HG03354 (cell line): ENCODE data around the gene MAGI1.
A peak's percentile ranks its signal among the peaks of the same experiment; 100 is the strongest.

Experiments used
- ATAC-seq: cut with Tn5 transposase; IDR thresholded peaks from one replicate; pipeline ENCODE4 v1.9.1; 2021; ENCODE audit warnings: mild to moderate bottlenecking; ENCODE audit not compliant: unreplicated experiment, poor library complexity, severe bottlenecking

The MAGI1 gene

DNA sequence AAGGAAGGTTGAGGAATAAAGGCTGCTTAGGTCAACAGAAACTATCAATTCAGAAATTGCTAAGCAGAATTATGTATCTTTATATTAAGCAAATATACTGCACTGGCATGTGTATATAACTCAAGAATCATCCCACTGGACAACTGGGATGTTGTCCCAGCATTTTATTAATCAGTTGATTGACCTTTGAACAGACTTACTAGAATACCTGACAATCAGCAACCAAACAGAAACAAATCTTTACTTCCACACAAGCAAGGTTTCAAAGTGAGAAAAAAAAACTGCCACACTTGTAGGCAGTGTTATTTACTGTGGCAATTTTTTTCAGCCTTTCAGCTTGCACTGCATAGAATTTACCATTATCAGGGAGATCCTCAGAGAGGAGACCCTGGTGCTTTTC lies 218.8 kb downstream of the MAGI1 start:
- no peak for ATAC-seq

DNA sequence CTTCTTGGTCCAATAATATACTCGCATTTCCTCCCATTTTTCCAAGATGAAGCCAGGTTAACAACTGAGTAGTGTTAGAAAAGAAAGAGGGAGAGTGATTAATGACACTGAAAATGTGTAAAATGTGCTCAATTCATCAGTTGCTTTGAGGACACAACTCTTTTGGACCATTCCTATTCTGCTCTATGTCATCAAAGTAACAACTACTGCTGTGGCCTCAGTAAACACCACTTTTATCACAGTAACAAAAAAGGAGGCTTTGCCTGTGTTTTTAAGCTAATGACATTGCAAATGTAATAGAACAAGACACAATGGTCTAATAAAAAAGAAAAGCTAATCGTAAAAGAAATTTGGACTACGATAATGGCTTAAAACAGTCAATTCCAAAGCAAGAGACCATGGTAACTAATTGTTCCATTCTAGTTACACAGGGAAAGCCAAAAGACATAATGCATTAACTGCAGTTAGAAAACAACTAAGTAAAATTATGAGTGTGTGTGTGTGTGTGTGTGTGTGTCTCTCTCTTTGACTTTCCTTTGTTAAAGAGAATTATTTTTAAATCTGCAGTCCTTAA lies 221.1 kb downstream of the MAGI1 start:
- no peak for ATAC-seq

DNA sequence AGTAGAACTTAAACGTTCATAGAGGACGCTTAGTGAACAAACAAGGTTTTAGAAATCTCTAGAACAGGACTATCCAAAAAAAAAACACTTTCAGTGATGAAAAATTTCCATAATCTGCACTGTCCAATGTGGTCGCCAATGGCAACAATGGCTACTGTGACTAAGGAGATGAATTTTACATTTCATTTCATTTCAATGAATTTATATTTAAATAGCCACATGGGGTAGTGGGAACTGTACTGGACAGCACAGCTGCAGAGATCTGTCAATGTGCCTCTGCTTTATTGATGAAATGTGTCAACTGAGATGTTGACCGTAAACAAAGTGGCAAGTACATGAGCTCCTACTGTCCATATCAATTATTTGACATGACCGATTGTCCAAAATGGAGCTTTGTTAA lies 222.5 kb downstream of the MAGI1 start:
- ATAC-seq: no peak

DNA sequence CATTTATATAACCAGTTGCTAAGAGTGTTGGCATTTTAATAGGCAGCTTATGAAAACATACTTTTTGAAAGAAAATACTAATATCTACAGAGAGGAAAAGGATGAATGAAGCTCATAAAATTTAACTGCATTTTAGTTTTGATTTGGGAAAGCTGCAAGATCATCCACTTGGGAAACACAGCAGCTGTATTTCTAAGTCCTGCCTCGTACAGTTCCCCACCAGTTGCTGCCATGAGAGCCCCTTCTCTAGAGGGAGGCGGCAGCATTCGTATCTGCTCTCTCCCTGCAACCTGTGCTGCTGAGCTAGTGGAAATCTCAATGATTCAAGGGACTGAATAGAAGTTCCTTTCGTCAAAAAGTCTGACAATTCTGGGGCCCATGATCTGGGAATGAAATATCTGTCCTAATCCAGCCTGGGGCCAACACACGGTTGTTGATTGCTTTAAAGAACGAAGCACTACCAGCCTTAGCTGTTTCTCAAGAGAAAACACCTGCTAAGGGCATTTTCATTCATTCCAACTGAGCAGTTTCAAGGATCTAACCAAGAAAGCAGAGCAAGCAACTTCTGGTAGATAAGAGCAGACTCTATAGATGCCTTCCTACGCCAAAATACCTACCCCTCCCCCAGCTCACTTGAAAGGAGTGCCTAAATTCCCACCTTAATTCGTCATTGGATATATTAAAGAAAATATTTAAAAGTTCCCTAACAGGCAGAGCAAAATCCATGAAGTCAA lies 223.7 kb downstream of the MAGI1 start:
- ATAC-seq: no peak

DNA sequence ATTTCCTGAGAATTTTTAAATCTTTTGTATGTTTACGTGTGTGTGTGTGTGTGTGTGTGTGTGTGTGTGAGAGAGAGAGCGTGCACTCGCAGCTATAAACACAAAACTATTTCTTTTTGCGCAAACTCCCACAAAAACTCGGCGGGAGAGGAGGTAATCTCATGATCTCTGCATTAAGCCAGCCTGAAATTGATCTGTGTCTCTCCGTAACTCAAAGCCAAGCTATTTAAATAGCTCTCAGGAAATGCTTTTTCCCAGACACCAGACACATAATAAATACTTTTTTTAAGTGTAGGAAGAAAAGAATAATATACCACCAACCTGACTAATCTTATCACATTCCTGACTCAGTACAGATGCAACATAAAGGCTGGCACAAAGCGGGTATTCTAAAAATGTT lies 226.8 kb downstream of the MAGI1 start:
- no peak for ATAC-seq

DNA sequence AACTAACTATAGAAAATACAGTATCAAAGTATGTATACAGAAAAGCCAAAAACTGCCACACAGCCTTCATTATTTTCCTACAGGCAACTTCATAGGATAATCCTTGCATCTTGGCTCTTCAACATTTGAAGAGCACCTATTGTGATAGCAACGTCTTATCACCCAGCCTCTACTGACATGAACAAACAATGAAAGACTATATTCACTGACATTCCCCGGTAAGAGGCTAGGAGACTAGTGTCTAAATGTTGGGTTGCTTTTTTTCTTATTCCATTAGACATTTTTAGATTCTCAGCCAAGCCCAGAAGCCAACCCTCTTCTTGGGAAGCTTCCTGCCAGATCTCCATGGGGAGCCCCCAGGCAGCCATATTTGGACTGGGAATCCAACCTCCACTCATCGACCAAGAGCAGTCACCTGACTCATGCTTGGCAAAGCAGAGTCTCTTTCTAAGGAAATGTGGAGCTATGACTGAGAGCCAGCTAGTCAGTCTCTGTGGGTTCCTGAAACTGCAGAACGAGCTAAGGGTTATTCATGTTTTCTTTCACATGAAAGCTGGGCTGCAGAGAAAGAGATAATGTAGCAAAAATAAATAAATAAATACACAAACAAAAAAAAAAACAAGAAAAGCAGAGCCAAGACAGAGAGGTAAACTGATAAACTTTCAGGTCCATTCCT lies 227.5 kb downstream of the MAGI1 start:
- no peak for ATAC-seq

DNA sequence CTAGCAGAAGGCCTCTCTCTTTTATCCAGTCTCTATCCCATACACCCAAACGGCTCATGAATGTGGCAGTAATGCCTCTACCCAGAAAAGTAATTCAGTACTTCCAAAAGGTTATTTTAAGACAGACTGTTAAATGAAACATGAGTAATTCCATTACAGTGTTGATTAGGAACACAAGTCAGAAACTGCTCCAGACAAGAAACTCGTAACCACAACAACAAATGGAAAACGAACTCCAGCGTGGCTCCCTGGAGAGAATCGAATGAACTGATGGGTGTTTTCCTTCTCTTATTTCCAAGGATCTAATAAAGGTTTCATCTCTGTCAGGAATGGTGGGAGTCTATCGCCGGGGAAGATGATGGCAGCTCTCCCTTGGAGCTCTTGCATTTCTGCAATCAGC lies 228.4 kb downstream of the MAGI1 start:
- no peak for ATAC-seq

DNA sequence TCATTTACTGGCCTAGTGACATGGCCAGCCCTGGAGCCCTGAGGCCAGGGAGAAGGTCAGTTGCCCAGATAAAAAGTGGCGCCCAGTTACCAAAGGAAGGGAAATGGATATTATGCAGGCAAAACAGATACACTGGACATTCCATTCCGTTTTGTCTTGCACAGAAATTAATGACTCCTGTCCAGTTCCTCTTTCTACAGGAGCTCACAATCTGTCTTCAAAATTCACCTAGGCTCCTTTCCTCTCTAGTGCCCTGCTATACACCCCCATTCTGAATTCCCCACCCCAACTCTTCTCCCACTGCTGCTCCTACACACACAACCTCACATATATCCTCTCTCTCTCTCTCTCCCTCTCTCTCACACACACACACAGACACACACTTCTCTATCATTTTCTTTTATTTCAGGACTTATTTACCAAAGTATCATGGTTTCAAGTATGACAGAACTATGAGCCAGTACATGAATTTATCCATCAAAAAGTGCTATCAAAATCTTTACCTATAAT lies 229.0 kb downstream of the MAGI1 start:
- ATAC-seq: no peak

DNA sequence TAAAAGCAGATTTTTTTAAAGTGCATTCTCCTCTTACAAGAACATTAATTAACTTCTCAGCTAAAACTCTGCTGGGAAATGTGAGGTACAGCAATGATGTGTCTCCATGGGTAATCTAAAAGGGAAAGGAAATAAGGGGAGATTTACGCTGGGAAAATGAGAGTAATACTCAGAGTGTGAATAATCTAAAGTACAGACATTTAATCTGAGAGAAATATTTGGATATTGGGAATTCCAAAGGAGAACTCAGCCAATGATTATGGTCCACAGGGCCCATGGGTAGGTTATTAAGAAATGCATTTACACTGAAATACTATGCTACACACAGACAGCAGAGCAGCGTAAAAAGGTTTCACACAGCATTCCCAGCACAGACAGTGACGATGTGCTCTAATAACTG lies 229.9 kb downstream of the MAGI1 start:
- no peak for ATAC-seq

DNA sequence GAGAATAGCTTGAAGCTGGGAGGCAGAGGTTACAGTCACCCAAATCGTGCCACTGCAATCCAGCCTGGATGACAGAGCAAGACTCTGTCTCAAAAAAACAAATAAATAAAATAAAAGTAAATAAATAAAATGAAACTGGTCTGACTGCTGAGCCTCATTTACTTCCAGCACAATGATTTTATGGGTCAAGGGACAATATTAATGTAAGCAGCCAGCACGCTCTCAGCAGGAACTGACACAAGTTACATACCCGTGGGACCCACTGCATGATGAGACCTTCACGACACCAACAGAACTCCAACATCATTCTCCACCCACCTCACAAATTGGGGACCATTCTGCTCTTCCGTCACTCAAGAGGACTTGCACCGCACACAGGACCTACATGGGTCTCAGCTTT lies 230.3 kb downstream of the MAGI1 start:
- ATAC-seq: no peak

DNA sequence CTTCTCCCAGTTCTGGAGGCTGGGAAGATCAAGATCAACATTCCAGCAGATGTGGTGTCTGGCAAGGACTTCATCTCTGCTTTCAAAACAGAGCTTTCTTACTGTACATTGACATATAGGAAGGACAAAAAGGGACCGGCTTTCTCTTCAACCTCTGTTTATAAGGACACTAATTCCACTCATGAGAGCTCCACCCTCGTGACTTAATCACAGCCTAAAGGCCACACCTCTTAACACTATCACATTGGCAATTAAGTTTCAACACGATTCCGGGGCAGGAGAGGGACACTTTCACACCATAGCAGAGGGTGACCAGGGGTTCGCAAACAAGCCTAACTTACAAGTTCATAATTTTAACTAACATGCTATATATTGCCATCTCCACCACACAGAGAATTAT lies 231.5 kb downstream of the MAGI1 start:
- no peak for ATAC-seq

DNA sequence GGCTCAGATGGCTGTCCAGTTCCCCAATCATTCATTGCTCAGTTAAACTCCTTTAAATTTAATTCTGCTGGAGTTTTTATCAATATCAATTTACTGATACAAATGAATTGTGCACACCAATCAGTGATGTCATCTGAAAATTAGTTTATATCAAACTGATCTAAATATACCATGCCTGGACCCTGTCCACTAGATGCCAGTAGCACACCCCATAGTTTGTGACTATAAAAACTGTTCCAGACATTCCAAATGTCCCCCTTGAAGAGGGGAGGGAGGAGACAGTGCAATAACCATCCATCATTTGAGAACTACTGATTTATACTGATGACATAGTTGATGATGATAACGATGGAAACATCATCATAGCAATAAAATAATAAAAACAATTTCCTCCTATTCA lies 232.1 kb downstream of the MAGI1 start:
- no peak for ATAC-seq

DNA sequence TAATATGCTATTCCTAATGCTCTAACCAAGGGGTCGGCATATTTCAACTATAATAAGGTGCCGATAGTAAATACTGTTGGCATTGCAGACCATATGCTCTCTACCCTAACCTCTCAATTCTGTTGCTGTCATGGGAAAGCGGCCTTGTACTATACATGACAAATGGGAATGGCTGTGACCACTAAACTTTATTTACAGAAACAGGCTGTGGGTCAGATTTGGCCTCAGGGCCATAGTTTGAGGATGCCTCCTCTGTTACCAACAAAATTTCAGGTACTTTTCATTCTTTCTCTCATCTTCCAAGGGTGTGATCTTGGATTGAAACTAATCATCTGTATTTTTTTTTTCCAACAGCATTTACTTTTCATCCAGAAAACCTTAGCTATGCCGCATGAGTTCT lies 242.0 kb downstream of the MAGI1 start:
- ATAC-seq: no peak

DNA sequence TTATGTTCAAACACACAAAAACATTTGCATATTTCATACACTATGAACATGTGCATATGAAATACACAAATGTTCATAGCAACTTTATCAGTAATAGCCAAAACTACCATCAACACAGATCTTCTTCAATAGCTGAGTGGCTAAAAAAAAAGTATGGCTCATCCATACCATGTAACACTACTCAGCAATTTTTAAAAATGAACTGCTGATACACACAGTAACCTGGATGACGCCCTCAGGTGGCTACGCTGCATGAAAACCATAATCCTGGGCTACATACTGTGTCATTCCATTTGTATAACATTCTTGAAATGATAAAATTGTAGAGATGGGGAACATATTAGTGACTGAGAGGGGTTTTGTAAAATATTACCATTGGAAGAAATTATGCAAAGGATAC lies 243.6 kb downstream of the MAGI1 start:
- no peak for ATAC-seq

DNA sequence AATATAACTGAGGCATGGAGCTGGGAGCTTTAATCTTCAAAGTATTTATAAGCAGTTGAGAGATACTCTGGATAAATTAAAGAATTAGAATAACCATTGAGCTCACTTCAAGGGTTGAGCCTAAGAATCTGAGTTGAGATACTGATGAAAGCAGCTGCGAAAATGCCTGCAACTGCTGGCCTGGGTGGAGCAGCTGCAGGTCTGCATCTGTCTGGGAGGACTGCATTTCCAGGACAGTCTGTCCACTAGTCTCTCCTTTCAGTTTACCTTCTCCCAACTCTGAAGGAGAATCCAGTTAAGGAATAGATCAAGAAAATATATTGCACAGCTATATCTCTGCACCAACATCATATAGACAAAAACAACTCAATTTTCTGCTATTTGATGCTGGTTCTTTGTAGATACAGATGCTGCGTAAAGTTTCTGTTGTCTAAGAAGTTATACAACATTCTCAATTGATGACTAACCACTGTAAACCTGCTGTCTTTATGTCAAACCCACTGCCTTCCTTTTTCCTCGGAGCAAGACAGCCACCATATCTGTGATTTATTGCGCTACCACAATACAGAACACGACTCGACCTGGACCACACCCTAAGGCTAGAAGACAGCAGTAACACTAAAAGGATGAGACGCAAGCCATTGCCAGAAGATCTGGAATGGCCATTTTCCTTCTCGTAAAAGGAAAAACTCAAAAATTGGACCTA lies 245.1 kb downstream of the MAGI1 start:
- no peak for ATAC-seq

DNA sequence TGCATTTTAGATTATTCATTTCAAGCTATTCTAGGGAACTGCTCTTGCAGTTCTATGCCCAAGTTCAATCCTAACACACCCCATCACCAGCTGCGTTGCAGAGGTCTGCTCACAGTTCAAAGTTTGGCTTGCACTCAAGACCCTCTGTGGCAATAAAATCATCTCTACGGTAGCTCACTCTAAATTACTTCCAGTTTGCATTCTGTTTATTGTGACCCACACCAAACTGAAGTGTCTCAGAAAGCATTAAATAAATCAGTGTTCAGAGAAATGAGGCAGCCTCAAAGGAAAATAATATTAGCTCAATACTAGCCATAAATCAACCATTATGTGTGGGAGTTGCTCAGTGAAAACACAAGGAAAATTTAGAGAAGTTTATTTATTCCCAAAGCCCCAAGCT lies 250.3 kb downstream of the MAGI1 start:
- ATAC-seq: no peak

DNA sequence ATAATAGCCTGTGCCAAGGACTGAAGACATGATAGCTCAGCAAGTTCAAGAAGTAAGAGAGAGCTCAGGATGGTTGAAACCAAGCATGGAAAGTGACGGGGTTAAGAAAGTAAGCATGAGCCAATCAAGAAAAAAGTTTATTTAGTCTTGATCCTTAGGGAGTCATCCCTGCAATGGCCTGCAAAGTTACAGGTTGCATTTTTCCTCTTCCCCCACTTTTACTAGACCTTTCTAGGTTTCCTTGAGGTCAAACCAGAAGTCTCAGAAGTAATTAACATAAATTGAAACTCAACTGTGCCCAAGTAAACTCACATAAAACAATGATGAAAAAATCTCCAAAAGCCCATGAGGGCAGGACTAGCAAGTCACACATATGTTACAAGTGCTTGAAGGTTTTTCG lies 250.9 kb downstream of the MAGI1 start:
- no peak for ATAC-seq

DNA sequence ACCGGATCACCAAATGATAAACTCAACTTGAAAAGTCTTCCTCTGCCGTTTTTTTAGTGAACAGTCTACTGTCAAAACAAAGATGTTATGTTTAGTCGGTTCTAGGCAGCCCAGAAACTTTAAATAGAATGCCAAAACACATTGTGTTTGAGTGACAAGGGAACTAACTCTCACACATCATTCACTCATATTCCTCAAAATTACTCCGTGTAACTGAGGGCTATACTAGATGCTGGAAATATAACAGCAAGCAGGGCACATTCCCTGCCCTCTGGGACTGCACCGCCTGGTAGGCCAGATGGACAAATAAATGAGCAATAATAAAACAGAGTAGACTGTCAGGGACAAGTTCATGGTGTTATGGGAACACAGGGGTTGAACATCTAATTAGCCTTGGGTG lies 251.4 kb downstream of the MAGI1 start:
- ATAC-seq: no peak

DNA sequence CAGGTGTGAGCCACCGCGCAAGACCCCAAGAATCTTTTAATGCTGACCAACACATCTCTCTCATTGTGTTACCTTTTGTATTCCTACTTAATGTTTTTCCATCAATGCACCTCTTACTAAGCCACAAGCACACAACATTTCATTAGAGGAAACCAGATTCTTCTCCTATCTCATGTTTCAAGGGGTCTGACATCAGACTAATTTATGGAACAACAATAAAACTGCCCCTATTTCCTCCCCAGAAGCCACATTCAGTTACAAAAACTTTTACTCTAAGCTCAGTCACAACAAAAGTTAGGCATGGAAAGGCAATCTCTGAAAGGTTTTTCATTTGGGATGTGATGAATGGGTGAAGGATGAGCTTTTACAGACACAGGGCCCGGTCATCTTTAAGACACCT lies 251.8 kb downstream of the MAGI1 start:
- ATAC-seq: no peak

DNA sequence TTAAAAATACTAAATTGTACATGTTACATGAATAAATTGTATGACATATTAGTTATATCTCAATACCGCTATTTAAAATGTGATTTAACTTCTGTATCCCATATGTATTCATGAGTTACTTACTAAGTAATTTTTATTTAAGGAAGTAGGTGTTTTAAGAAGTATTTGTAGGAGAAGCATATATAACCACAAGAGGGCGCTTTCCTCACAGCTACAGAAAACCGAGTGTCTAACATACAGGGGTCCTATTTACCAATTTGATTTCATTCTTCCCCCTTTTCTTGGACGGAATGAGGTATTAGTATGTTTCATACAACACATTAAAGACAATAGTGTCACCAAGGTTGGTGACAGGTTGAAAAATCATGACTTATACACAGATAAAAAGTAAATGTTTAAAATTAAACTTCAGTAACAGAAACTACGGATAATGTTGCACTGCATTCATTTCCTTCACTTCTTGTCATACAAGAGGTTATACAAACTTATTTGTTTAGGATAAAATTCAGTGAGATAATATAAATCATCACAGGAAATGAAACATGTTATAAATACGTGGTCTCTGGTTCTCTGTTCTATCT lies 253.6 kb downstream of the MAGI1 start:
- peak; percentile 64 for ATAC-seq
